ENCODE measurements around the gene ZDHHC14.

DNA sequence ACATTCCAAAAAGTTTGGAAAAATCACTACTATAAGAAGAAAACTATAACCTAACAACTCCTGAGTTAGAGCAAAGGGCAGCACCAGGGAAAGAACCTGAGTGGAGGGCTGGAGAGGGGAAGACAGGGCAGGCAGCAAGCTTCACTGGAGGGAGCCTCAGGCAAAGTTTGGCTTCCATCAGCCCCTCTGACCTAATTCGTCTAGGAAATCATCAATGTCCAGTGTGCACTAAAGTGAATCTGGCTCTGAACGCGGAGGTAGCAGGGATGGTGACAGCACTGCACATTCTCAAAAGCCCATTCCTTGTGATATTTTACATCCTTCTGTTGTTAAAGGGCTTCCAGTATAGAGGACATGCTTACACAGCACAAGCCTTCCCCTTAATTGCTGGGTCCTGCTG lies 87.1 kb downstream of the ZDHHC14 start:
- TF ChIP-seq TAF1 (IDR thresholded peaks at IDR 0.05; ENCODE audit: low read depth) = no peak
- no peak for TF ChIP-seq RAD21 (IDR thresholded peaks at IDR 0.05; ENCODE audit: low read depth)
- no peak for TF ChIP-seq YY1 (IDR thresholded peaks at IDR 0.05; ENCODE audit: low read depth)
- no peak for TF ChIP-seq CEBPB (IDR thresholded peaks at IDR 0.05)
- TF ChIP-seq TEAD4 (IDR thresholded peaks at IDR 0.05) = no peak
- TF ChIP-seq, protein P1, sequence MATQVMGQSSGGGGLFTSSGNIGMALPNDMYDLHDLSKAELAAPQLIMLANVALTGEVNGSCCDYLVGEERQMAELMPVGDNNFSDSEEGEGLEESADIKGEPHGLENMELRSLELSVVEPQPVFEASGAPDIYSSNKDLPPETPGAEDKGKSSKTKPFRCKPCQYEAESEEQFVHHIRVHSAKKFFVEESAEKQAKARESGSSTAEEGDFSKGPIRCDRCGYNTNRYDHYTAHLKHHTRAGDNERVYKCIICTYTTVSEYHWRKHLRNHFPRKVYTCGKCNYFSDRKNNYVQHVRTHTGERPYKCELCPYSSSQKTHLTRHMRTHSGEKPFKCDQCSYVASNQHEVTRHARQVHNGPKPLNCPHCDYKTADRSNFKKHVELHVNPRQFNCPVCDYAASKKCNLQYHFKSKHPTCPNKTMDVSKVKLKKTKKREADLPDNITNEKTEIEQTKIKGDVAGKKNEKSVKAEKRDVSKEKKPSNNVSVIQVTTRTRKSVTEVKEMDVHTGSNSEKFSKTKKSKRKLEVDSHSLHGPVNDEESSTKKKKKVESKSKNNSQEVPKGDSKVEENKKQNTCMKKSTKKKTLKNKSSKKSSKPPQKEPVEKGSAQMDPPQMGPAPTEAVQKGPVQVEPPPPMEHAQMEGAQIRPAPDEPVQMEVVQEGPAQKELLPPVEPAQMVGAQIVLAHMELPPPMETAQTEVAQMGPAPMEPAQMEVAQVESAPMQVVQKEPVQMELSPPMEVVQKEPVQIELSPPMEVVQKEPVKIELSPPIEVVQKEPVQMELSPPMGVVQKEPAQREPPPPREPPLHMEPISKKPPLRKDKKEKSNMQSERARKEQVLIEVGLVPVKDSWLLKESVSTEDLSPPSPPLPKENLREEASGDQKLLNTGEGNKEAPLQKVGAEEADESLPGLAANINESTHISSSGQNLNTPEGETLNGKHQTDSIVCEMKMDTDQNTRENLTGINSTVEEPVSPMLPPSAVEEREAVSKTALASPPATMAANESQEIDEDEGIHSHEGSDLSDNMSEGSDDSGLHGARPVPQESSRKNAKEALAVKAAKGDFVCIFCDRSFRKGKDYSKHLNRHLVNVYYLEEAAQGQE (IDR thresholded peaks at IDR 0.05; ENCODE audit: low read depth) = no peak
- no peak for TF ChIP-seq EGR1 (IDR thresholded peaks at IDR 0.05)
- no peak for TF ChIP-seq CREB1 (IDR thresholded peaks at IDR 0.05; ENCODE audit: low read depth)
- no peak for TF ChIP-seq NFIC (IDR thresholded peaks at IDR 0.05)
- no peak for TF ChIP-seq EP300 (IDR thresholded peaks at IDR 0.05; ENCODE audit: borderline replicate concordance)
- TF ChIP-seq ZBTB7A (IDR thresholded peaks at IDR 0.05; ENCODE audit: low read depth) = no peak
- TF ChIP-seq, protein P2, sequence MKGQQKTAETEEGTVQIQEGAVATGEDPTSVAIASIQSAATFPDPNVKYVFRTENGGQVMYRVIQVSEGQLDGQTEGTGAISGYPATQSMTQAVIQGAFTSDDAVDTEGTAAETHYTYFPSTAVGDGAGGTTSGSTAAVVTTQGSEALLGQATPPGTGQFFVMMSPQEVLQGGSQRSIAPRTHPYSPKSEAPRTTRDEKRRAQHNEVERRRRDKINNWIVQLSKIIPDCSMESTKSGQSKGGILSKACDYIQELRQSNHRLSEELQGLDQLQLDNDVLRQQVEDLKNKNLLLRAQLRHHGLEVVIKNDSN (IDR thresholded peaks at IDR 0.05) = no peak
- TF ChIP-seq FOXM1 (IDR thresholded peaks at IDR 0.05; ENCODE audit: borderline replicate concordance, low read depth) = no peak
- TF ChIP-seq, protein P3, sequence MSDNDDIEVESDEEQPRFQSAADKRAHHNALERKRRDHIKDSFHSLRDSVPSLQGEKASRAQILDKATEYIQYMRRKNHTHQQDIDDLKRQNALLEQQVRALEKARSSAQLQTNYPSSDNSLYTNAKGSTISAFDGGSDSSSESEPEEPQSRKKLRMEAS (IDR thresholded peaks at IDR 0.05) = no peak
